GM18505 (cell line): ENCODE results near the gene RPH3AL.
"Not testable (repeated sequence)": the region's sequence is repeated elsewhere in the genome, so short reads cannot be mapped to it uniquely, and the experiment has no call there.

Source experiments
- ATAC-seq: cut with Tn5 transposase; IDR thresholded peaks from one replicate; pipeline ENCODE4 v1.9.1; 2021; ENCODE audit not compliant: unreplicated experiment
- POLR2A ChIP-seq: IDR thresholded peaks from 4 replicates; pipeline ENCODE4 v1.6.1; 2011; ENCODE audit warnings: borderline replicate concordance; ENCODE audit not compliant: insufficient read depth, insufficient read length; ENCODE audit errors: extremely low read depth

RPH3AL gene

GRCh38 chr17:223723-224471 is 128.7 kb downstream of the RPH3AL start:
- no peak for ATAC-seq
- TF ChIP-seq POLR2A, result no peak

- no peak for ATAC-seq
- TF ChIP-seq POLR2A, result no peak
Observed at GRCh38 chr17:222172-222571, 130.4 kb downstream of the RPH3AL start.

DNA sequence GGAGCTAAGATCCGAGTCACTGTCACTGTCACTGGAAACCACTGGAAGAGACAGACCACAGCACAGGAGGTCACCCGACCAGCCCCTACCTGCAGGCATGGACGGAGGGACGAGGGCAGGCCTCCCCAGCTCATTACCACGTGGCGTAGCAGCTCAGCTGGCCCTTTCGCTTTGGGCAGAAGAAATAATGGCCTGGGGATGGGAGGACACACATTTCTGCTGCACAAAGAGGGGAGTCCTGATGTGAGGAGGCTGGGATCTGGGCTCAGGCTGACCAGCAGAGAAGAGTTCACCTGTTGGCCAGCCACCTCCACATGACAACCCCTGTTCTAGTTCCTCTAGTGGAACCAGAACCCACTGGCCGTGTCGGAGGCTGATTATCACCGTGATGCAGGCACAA is 132.9 kb downstream of the RPH3AL start:
- no peak for ATAC-seq
- TF ChIP-seq POLR2A, result no peak

DNA sequence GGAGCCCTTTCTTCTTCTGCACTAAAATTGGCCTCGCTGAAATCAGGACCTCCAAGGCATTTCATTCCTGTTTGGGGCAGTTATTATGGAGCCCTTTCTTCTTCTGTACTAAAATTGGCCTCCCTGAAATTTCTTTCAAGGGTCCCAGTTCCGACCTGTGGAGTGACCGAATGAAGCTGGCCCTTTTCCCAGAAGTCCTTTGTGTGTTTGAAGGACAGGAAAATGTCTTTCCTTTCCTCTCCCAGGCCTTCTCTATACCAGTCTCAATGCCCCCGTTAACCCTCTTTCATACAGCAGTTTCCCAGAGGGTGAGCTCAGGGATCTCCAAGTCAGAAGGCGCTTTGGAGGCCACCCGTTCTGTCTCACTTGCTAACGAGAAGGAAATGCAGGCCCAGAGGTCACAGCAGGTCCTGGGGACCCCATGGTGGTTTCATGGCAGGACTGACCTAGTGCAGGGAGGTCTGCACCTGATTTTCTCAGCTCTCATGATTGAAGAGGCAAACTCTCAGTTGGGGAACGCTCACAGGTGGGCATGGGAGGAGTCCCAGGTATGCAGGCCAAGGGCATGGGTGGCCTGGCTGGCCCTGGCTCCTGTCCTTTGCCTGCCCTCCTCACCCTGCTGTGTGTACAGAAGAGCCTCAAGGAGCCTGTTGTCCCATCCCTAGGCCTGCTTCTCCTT is 134.0 kb downstream of the RPH3AL start:
- no peak for TF ChIP-seq POLR2A
- no peak for ATAC-seq

DNA sequence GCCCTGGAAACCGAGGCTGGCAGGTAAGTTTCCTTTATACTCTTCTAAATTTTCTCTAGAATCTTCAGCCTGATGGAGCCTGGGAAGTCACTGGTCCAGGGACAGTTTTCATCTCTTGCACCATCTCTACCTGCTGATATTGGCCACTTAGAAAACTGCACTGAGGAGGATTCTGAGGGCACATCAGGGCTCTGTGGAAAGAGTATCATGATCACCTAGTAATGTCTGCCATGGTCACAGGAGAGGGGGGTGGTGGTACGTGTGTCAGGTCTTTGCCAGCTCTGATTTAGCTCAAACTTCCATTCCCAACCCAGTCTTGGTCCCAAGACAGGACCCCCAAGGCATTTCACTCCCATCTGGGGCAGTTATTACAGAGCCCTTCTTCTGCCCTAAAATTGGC is 136.0 kb downstream of the RPH3AL start:
- ATAC-seq, result no peak
- no peak for TF ChIP-seq POLR2A

GRCh38 chr17:215563-216478 is 136.8 kb downstream of the RPH3AL start:
- ATAC-seq, result not testable (repeated sequence)

DNA sequence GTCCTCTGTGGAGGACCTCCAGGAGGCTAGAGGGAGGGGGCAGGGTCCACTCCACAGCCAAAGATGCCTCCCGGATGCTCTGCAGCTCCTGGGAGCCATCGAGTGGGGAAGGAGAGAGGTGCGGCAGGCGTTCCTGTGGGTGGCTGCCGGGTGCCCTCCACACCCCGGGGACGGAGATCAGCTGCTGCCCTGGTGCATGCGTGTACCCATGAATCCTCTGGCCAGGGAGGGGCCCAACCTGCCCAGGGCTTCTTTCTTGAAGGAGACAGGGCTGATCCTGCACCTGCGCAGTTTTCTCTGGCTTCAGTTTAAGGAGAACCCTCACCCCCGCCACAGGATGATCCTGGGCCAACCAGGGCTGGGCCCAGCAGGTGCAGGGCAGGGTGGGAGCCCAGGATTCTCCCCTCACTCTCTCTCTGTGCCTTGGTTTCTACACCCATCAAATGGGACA is 137.7 kb downstream of the RPH3AL start:
- no peak for ATAC-seq
- no peak for TF ChIP-seq POLR2A

- ATAC-seq, result no peak
- no peak for TF ChIP-seq POLR2A
Observed at GRCh38 chr17:213286-214105, 139.1 kb downstream of the RPH3AL start.

DNA sequence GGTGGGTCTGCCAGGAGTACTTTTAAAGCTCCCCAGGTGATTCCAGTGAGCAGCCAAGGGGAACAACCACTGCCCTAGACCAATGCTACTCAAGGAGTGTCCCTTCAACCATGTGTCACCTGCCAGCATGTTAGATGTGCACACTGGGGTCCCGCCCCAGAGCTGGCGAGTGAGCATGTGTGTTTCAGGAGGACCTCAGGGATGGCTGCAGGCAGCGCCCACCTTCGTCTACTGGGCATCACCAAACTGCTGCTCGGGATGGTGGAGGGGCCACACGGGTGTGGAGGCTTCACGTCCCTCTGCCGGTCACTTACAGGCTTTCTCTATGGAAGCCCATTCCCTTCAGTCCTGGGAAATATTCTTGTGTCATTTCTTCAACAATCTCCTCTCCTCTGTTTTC is 142.2 kb downstream of the RPH3AL start:
- no peak for TF ChIP-seq POLR2A
- no peak for ATAC-seq

- TF ChIP-seq POLR2A, result no peak
- no peak for ATAC-seq
Observed at GRCh38 chr17:208429-208828, 144.2 kb downstream of the RPH3AL start.

- no peak for ATAC-seq
Observed at GRCh38 chr17:207775-208174, 144.8 kb downstream of the RPH3AL start.

DNA sequence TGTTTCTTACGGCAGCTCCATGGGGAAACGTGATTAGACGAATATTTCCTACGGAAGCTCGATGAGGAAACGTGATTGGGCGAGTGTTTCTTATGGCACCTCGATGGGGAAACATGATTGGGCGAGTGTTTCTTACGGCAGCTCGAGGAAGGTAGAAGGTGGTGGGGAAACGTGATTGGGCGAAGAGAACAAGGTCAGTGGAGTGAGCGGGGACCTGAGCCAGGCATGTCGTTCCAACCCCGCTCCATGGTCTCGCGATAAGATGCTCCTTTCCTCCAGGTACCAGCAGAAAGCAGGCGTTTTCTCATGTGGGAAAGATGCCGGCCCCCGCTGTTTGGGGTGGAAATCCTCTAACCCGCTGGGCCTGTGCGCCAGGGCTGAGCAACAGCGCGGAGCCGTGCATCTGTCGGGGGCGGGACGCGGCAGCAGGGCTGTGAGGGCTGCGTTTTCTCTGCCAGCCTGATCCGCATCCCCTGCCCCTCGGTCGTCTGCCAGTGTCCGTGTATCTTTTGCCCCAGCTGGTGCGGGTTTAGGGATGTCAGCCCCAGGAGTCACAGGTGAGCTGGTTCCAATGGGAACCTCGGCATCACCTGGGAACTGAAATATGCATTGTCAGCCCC is 145.6 kb downstream of the RPH3AL start:
- no peak for ATAC-seq
- TF ChIP-seq POLR2A, result no peak

More at GRCh38 chr17:207775-208174, 144.8 kb downstream of the RPH3AL start:
- no peak for TF ChIP-seq POLR2A

- not testable (repeated sequence) for ATAC-seq
Observed at GRCh38 chr17:206484-206883, 146.1 kb downstream of the RPH3AL start.
